T-helper 9 cell (primary cell): ENCODE results near the gene MS4A15.

Experiments used
- DNase-seq: peaks from one replicate; pipeline ENCODE4 v3.0.0-alpha.2; 2020

The MS4A15 gene

DNA sequence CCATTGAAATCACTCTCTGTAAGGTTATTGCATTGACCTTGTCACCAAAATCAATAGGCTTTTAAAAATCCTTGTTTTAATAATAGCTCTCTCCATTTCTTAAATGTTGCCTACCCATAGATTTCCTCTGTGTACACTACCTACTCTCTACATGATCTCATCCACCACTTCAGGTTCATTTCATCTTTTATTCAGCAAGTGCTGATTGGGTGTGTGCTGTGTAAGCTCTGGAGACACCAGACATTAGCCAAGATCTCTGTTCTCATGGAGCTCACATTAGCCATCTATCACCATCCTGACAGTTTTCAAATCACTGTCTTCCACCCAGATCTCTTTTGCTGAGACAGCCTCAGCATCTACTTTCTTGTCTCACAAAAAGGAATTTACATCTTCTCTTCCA lies 24.1 kb downstream of the MS4A15 start:
- DNase-seq, result no peak

DNA sequence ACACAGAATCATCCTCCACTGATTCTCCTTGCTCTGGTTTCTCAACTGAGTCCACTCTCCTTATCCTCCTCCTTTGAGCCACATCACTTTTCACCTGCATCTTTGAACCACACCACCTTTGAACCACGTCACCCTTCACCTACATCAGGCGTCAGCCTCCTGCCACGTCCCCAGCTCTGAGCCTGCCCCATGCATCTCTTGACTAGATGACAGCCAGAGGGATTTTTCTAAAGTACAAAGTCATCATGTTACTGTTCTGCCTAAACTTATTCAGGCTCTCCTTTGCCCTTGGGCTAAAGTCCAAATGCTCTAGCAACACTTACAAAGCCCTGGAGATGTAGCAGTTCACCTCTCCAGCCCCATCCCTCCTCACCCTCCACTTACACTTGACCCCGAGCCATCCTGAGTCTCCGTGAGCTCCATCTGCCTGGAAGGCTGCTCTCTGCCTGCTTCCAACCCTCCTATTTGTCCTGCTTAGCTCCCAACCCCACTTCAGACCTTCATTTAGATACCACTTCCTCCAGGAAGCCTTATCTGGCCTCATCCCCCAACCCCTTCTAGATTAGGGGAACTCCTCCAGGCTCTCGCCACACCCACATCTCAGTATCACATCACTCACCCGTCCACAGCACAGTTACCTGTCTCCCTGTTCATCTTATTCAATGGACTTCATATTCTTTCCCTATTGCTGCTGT lies 24.8 kb downstream of the MS4A15 start:
- DNase-seq, result no peak

DNA sequence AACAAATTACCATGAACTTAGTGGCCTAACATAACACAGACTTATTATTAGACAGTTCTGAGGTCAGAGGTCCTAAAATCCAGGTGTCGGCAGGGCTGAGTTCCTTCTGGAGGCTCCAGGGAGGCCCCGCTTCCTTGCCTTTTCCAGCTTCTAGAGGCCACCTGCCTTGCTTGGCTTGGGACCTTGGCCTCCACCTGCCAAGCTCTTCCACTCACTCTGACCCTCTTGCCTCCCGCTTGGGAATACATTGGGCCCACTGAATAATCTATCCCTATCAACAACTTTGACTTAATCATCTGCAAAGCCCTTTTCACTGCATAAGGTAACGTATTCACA lies 25.3 kb downstream of the MS4A15 start:
- DNase-seq, result no peak

DNA sequence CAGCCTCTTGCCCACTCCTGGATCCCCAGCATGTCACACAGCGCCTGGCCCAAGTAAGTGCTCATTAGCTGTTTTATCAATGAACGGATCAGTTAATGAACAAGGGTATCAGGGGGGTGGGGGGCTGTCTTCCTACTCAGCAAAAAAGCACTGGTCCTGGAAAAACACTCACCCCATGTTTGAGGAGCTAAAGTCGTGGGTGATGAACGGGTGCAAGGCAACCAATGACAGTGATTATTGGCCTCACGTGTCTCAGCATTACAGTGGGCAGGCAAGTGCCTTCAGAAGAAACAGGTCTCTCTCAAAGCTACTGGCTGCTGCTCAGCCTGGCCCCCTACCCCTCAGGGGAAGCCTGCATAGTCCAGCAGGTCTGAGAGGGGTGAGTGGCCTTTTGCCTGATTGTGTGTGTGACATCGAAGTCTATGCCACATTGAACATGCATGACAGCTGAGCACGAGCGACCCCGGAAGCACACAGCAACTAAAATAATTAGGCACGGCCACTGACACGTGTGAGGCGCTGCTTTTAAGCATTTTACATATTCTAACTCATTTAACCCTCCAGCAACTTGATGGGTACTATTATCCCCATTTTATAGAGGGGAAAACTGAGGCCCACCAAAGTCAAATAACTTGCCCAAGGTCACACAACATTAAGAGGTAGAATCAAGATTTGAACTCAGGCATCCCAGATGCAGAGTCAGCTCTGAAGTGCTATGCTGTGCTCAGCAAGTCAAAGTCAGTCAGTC lies 25.9 kb downstream of the MS4A15 start:
- DNase-seq, result no peak

DNA sequence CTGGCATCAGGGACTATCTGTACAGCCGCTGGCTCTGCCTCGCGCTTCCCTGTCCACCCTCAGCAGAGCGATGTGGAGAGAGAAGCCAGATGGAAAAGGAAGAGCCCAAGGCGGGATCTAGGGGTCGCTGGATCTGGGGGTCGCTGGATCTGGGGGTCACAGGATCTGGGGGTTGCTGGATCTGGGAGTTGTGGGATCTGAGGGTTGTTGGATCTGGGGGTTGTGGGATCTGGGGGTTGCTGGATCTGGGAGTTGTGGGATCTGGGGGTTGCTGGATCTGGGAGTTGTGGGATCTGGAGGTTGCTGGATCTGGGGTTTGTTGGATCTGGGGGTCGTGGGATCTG lies 26.4 kb downstream of the MS4A15 start:
- no peak for DNase-seq

DNA sequence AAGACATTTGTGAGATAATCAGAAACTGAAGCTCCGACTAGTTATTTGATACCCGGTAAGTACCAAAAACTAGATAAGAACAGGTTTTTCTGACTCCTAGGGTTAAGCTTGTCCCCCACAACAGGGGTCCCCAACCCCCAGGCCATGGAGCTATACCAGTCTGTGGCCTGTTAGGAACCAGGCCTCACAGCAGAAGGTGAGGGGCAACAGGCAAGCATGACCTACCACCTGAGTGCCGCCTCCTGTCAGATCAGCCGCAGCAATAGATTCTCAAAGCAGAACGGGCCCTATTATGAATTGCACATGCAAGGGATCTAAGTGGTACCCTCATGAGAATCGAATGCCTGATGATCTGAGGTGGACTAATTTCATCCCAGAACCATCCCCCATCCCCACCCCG lies 27.2 kb downstream of the MS4A15 start:
- no peak for DNase-seq

DNA sequence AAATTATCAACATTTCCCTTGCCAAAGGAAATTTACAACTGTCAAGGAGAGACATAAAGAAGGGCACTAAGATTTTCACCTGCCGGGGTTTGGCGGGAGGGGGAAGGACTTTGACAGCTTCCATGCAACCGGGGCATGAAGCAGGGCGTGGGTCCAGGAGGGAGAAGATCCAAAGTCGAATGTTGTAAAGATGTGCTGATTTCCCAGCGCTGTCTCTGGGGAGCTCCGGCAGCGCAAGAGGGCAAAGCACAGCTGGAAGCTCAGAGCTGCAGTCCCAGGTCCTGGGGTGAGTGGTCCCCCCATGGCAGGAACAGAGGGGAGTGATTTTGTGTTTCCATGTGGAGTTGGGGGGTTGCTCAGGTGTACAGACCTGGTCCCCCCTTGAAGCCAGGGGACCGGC lies 28.5 kb downstream of the MS4A15 start, which contains the start of gene MS4A10:
MS4A10 (plus strand) TSS at position 198 of the 400 bp plus-strand sequence. CDS start 5,003 bp downstream, outside the sequence.
- DNase-seq, result no peak

DNA sequence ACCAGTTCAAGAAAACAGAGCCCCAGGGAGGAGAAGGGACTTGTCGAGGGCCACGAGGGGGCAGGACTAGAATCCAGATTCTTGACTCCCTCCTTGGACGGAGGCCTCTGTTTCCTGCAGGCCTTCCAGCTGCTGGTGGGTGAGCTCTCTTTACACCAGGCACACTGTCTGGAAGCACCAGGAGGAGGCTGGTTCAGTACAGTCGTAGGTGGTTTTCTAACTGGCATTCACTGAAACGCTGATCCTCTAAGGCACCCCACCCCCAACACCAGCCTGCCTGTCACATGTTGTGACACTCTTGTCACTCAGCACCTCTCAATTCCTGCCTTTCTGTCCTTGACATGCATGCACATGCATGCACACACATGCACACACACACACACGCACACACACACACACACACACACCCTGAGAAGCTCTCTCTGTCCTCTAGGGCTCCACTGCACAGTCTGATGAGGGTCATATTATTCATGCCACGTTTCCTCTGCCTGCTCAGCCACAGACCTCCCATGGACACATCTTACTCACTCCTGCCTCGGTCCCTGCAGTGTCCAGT lies 29.2 kb downstream of the MS4A15 start:
- DNase-seq, result no peak

DNA sequence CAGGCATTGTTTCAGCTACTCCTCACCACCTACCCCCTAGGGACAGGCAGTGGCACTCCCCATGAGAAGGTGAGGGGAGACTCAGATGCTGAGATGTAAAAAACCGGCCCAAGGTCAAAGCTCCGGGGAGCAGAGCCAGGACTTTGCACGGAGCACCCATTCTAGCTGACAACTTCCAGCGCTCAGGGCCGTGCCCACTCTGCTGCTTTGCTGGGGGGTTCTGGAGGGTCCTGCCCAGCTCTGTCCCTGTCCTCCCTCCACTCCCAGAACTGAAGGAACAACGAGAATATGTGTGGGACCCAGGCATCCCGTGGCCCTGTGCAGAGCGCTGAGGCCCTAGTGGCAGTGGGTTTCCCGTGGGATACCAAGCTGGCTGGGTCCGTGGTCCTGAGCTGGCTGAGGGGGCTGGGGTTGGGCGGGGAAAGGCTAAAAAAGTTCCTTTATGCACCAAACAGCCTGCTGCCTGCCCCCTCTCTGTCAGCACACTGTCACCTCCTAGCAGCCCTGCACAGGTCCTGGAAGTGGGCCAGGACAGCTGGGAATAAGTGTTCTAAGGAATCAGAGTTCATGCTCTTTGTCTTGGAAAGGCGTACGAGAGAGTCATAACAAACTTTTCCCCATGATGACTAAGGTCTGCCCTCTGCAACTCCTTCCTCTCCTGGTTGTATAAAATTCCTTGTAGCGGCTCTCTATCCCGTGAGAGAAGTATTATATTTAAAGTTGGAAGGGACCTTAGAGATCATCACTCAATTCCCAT lies 30.3 kb downstream of the MS4A15 start:
- DNase-seq, result no peak

DNA sequence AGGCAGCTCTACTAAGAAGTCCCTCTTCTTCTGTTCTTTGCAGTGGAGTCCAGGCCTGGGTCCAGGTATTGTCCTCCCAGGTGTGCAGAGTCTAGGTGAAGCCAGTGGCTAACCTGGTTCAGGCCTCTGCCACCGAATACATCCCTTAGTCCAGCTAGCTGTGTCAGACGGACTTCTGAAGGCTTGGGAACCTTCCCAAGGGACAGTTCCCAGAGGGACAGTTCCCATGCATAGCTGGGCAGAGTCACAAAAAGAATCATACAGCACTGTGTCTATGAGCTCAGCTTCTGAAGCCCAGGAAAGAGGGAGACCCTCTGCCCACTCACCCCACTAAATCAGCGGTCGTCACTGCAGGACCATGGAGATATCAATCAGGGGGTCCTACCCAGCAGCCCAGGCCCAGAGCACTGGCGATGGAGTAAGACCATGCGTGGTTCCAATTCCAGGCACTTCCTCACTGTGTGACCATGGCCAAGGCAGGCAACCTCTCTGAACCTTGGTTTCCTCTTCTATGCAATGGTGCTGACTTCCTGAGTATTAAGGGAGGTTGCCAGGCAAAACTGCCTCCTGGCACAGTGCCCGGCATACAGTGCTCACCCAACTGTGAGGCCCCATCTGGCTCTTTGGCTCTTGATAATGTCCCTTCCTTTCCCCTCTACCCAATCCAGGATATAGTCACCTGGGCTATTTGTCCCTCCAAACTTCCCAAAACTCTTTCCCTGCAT lies 31.9 kb downstream of the MS4A15 start:
- no peak for DNase-seq

DNA sequence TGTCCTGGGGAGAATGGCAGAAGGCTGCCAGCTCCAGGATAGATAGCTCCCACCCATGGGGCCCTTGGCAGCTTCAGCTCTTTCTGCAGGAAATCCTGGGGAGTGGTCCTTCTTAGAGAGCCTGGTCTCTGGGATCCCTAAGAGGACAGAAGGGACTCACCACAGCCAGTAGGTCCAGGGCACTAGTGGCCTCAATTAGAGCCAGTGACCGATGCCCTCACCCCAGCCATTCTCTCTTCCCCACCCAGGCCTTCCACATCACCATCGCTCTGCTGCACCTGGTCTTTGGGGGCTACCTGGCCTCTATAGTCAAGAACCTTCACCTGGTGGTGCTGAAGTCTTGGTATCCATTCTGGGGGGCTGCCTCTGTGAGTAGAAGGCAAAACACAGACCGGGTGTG lies 34.1 kb downstream of the MS4A15 start:
- DNase-seq, result no peak

DNA sequence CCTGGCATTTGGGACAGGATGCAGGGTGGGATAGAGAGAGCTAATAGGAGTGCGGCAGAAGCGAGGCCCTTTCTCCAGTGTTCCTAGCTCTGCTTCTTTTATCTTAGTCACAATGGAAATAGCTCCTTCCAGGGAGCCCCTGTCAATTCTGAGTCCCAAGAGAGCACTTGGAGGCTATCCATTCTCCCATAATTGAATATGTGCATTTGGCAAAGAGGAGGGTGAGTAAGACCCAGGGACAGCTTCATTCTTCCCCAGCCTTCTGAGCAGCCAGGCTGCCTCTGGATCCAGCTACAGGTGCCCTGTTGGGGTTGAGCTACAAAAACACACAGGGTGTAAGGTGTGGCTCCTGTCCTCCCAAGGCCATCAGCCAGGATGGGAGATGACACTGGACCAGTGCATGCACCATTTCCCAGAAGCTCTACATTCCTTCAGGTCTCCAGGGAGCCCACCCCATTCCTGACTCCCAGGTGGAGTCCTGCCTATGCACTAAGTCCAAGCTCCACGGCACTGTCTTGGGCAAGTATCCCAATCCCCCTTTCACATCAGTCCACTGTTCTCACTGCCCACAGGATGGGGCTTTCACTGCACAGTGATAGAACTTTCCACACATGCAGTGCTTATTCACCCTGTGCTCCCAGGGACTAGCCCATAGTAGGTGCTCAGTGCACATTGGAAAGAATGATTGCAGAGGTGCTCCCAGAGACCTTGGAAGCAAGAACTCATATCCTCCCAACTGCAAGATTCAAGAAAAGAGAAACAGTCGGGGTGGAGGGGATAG lies 34.7 kb downstream of the MS4A15 start:
- no peak for DNase-seq

DNA sequence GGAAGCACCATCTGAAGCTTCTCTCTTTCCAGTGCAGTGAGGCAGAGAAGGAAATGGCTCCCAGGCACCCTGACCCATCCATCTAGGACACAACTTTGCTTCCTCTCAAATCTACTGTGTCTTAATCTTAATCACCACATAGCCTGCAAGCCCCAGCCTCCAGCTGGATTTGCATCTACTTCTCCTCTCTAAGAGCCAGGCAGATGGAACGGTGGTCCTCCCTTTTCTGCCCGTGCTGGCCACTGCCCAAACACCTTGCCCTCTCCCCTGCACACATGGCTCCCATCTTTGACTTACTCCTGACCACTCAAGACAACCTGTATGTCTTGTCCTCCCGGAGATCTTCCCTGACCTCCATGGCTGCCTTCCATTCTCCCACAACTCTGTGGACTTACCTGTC lies 35.9 kb downstream of the MS4A15 start:
- DNase-seq, result no peak

DNA sequence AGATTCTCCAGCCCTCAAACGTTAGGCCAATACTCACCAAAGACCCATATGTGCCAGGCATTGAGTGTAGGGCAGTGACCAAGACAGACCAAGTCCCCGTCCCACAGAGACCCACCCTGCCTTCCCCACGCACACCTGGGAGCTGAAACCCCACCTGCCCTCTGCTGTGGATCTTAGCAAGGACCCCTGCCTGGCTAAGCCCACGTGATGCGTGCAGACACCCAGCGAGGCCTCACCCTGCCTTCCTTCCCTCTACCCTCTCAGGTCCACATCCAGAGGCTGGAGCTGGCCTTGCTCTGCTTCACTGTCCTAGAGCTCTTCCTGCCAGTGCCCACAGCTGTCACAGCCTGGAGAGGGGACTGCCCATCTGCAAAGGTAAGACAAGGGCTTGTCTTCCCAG lies 38.6 kb downstream of the MS4A15 start:
- DNase-seq, result no peak

DNA sequence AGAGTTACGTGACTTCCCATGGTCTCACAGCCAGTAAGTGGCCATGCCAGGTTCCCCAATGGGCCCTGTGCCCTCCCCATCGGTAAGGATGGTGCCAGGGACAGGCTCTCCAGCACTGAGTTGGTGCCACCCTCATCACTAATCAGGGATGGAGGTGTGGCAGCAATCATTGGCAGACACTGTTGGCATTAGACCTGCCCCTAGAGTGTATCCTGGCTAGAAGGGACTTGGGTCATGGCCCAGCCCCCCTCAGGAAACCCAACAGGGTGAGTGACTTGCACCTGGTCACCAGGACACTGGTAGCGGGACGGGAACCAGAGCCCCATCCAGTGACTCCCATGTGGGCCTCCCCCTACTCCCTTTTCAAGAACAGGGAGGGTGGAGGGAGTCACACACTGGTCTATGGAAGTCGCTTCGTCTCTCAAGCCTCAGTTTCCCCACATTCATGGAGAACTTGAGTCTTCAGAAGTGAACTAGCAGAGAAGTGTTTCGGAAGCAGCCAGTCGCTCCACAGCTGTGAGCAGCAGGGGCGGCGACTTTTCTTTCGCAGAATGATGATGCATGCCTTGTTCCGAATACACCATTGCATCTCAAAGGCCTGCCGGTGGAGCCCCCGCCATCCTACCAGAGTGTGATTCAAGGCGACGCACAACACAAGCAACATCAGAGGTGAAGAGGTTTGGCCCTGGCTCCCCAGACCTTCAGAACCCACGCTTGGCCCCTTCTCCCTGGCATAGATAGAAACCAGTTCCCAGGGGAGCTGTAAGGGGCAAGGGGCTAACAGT lies 41.4 kb downstream of the MS4A15 start:
- DNase-seq, result no peak

DNA sequence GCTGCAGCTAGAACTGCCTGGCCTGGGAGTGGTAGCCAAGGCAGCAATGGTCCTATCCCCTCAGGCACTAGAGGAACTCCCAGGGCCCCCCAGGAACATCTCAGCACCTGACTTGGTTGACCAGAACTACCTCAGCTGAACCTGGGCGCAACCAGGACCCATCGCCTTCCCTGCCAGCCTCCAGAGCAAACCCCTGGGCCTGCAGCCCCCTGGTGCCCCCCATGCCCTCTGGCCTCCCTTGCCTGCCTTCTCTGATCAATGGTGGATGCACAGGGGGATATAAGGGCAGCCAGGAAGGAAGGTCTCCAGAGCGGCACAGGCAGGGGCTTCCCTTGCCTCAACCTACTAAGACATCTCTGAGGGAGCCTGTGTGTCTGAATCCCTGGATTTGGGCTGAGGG lies 42.0 kb downstream of the MS4A15 start:
- DNase-seq, result no peak

DNA sequence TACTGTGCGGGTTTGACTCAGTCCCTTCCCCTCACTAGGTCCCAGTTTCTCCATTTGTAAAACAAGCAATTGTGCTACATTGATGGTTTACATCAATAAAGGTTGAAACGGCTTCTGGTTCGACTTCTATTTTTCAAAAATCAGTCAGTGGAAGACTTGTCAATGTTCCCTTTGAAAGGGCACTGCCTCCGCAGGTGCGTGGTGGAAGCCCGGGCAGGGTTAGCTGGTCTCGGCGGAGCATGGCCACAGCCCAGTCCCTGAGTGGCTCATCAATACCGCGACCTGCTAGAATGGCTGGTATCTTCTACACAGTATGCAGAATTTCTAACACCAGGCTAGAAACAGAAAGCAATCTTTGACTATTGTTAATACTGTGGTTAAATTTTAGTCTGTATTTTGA lies 44.5 kb downstream of the MS4A15 start:
- no peak for DNase-seq

DNA sequence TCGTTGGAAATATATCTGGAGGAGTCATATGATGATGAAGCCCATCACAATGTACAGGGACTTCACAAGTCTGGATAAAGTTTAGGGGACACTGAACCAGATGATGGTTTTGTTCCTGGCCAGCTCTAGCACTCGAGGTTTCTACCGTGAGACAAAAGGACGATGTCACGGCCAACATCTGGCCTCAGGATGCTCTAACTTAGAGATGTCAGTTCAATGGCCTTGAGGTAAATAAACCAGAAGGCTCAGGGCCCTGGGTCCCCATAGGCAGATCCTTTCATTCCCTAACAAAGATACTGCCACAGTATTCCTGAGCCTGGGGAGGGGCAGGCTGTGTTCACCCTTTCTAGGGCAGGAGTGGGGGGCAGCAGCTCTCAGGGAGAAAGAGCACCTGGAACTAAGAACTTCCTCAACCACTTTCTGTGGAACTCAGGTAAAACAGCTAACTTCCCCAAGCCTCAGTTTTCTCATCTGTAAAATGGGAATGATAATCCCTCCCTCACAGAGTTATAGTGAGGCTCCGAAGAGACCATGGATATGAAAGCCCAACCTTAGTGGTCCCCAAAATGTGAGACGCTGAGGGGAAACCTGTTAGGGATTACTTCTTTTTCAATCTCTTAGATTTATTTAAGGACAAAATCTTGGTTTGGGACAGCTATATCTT lies 46.7 kb downstream of the MS4A15 start:
- no peak for DNase-seq

DNA sequence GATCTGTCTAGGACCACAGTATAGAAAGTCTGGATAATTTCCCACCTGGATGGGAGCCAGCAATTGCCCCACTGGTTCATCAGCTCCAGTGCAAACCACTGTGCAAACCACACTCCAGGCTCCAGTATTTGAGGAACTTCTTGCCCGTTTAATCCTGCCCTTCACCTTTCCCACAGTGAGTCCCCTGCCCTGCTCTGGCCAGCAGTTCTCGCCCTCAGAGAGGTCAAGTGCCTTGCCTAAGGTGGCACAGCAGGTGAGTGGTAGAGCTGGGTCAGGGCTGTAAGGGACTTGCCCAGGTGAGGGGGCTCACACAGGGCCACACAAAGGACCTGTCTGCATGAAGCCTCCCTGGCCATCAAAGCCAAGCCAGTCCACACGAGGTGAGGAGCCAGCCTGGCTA lies 52.6 kb downstream of the MS4A15 start:
- no peak for DNase-seq

DNA sequence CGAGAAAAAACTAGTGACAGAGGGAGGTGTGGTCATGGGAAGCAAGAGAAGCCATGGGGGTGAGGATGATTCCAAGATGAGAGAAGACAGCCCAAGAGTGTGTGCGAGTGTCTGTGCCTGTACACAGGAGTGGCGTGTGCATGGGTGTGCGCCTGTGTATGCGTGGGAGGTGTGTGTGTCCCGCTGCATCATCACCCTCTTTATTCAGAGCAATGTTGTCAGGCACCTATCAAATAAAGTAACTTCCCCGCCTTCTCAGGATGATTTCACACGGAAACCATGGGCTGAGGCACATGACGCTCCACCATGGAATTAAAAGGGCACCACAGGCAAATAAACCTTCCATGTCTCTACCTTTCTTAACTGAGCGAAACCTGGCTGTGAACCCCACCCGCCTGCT lies 53.0 kb downstream of the MS4A15 start:
- DNase-seq, result no peak

DNA sequence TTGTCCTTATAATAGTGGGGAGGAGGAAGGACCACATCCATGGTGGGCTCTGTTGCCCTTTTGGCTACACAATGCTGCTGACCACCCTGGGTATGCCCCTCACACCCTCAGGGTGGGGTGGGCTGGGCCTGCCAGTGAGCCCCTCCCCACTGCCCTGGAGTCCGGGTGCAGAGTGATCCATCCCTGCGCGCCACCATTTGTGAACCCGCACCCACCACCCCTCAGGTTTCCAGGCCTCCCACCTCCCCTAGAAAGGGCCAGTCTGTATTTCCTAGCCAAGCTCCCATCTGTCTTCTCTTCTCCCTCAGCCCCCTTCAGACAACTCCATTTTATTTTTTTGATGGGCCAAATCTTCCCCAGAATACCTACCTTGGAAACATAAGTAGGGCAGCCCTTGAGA lies 53.5 kb downstream of the MS4A15 start:
- DNase-seq, result no peak
